HG03378 (cell line): ENCODE results near the gene PDGFRB.
A peak's percentile ranks its signal among the peaks of the same experiment; 100 is the strongest.
"Not testable (repeated sequence)": the region's sequence is repeated elsewhere in the genome, so short reads cannot be mapped to it uniquely, and the experiment has no call there.

Source experiments
- ATAC-seq: cut with Tn5 transposase; IDR thresholded peaks from one replicate; pipeline ENCODE4 v1.9.1; 2021; ENCODE audit warnings: mild to moderate bottlenecking, moderate library complexity; ENCODE audit not compliant: unreplicated experiment

The PDGFRB gene

DNA sequence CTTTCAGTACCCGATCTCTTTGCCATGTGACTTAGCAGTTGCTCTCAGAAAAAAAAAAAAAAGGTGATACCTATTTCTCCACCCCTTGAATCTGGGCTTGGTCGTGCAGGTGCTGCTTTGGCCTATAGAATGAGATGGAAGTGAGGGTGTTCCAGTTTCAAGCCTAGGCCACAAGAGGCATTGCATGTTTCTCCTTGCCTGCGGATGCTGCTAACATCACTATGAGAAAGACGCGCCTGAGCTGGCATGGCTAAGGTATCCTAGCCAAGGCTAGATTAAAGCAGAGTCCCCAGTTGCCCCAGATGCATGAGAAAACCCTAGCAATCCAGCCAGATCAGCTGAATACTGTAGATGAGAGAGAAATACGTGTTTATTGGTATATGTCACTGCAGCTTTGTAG is 54.6 kb downstream of the PDGFRB start:
- ATAC-seq = no peak

DNA sequence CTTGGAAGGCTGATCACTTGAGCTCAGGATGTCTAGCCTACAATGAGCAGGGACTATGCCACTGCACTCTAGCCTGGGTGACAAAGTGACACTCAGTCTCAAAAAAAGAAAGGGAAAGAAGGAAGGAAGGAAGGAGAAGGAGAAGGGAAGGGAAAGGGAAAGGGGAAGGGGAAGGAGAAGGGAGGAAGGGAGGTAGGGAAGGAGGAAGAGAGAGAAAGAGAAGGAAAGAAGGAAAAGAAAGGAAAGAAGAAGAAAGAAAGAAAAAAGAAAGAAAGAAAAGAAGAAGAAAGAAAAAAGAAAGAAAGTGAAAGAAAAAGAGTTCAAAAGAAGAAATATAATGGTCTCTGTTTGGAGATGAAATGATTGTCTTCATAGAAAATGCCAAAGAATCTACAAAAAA is 58.5 kb downstream of the PDGFRB start:
- no peak for ATAC-seq

DNA sequence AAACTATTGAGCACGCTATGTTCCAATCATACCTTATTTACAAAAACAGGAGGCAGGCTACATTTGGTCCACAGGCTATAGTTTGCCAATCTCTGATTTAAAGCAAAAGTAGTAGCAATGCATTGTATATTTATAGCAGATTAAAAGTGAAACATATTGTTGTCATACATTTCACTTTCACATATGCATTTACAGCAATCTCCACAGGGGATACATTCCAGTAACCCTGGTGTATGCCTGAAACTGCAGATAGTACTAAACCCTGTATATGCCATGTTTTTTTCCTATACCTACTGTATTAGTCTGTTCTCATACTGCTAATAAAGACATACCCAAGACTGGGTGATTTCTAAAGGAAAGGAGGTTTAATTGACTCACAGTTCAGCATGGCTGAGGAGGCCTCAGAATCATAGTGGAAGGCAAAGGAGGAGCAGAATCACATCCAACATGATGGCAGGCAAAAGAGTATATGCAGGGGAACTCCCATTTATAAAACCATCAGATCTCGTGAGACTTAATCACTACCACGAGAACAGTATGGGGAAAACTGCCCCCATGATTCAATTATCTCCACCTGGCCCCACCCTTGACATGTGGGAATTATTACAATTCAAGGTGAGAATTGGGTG is 63.4 kb downstream of the PDGFRB start:
- ATAC-seq = peak; percentile 68

DNA sequence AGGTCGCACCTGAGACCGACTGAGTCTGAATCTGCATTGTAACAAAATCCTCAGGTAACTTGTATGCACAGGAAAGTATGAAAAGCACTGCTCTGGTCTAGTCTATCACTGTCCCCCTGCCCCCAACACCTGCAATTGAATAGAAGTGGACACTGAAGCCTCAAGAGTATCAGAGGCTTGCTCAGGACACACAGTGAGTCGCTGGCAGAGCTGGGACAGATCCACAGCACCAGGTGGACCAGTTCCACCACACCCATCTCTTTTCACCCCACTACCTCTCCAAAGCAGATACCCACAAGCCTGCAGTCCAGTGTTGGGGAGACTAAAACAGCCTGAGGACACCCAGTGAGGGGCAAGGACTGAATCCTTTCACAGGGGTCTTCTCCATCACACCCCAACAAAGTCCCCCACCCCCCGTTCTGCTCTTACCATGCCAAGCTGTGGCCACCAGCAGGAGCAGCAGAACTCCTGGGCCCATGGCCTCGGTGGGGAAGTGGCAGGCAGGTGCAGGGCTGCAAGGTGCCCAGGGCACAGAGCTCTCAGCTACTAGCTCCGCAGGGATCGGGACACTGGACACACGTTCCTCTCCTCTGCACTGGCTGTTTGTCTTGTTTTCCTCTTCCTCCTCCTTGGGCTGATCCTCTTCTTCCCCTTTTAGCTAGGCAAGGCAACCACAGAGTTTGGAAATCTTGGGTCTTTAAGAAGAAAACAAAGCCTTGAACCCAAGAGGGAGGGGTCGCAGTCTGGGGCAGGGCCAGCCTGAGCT is 69.5 kb downstream of the PDGFRB start, which contains the start of gene CSF1R:
Gene CSF1R, minus strand, starts transcription at position 605 of the 766 bp plus-strand sequence. Its CDS starts 127 bp downstream, at position 478.
- no peak for ATAC-seq

DNA sequence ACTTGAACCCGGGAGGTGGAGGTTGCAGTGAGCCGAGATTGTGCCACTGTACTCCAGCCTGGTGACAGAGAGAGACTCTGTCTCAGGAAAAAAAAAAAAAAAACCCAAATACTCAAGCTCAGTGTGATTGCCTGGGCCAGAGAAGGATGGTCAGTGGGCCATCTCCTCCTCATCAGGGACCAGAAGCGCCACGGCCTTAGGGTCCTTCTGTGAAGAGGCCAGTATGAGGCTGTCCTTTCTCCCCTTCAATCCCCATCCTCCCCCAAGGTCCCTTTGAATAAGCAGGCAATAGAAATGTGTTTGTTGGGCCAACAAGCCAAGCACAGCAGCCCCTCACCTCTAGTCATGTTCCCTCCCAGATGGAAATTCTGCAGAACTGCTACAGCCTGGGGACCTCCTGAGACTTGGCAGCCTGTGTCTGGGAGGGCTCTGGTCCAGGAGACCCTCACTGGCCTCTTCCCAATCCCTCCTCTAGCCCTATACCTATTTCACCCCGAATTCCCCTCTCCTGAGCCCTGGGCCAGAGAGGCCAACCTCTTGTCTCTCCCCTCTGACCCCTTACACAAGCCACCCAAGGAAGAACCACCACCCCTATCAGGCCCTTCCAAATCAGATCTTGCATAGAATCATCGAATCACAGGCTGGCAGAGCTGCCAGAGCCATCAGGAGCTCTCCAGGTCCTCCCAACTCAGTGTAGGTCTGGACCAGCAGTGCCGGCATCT is 70.3 kb downstream of the PDGFRB start:
- no peak for ATAC-seq

DNA sequence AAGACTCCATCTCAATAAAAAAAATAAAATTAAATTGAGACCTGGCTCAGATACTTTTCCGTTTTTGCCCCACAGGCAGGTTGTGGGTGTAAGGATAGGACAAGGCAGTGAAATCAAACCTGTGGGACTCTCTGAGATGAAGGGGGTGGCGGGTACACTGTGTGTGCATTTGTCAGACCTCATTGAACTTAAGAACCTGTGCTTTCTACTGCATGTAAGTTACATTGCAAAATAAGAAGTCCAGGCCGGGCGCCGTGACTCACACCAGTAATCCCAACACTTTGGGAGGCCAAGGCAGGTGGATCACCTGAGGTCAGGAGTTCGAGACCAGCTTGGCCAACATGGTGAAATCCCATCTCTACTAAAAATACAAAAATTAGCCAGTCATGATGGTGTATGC is 70.9 kb downstream of the PDGFRB start:
- not testable (repeated sequence) for ATAC-seq

DNA sequence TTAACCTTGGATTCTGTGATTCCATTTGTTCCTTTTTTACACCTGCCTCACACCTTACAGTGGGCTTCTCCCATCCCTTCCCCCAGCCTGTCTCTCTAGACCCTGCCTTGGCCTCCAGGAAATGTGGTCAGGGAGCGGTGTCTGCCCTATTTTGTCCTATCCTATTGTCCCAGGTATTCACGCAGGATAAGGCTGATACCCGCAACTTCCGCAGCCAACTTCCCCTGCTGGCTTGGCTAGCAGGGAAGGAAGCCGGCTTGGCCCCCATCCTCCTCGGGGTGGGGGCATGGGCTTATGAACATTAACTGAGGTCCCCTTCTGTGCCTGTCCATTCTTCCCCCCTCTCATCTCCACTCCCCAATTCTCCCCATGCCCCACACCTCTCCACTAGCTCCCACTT is 72.8 kb downstream of the PDGFRB start:
- no peak for ATAC-seq

DNA sequence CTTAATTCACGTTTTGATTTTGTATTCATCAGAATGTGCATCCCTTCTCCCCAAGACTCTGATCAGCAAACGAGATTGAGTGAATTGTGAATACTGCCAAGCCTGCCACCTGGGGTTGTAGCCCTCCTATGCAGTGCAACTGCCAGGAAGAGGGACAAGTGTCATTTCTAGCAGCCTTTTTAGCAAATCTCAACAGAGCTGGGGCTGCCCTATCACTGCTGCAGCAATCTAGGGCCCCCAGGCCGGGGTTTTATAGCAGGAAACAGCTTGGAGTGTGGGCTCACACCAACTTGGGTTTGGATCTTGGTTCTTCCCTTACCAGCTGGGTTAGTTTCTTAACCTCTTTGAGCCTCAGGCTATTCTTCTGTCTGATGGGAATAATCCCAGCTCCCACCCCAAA is 73.3 kb downstream of the PDGFRB start:
- peak; percentile 16 for ATAC-seq

DNA sequence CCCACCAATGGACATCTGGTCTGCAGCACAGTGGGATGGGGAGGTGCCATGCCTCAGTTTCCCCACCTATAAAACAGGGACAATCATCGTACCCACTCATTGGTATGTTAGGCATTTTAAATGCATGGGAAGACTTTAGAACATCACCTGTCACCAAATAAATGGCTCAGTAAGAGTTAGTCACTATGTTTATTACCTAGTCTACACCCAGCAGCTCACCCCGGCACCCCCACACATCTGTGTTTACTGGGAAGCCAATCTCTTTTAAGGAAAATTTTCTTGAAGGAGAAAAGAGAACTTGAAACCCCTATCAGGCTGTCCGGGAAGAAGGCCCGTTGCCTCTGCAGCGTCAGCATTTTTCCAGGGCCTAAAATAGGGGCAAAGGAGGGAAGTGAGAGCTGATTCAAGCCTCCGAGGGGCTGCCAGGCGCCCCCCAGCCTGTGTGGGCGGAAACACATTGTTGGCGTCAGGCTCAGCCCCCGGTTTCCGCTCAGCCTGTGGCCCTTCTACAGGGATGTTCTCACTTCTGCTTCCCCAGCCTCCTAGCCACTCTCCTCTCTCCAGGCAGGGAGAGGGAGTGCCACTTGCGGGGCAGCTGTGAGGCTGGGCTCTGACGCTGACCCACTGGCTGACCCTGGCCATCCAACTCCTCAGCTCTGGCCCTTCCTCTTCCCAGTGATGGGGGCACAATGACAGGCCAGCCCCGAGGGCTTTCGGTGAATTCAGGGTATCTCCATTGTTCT is 73.9 kb downstream of the PDGFRB start:
- ATAC-seq = peak; percentile 94

DNA sequence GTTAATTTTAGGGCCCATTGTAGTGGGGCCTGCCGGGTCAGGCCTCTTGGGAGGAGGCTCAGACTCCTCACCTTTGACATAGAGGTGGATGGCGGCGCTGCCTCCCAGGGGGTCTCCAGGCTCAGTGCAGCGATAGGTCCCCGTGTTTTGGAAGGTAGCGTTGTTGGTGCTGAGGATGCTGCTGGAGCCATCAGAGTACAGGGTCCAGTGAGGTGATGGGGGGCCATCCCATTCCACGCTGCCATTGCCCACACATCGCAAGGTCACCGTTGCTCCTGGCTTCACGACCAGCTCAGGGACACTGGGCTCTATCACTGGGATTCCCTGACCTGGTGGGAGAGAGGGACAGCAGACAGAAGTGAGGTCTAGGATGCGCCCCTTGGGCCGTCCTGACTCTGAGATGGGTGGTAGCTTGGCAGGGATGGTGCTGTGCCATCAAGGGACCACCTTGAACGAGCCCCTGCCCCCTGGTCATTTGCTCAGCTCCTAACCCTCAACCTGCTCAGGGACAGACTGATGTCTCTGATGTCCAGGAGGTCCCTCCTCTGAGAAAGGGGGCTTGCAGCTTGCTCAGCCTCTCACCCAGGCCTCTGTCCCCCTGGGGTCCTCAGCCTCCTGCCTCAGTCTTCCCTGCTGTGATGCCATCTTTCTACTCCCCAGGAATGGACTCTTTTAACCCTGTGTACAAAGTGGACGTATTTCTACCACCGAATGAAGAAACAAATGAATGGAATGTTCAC is 74.8 kb downstream of the PDGFRB start:
- no peak for ATAC-seq

DNA sequence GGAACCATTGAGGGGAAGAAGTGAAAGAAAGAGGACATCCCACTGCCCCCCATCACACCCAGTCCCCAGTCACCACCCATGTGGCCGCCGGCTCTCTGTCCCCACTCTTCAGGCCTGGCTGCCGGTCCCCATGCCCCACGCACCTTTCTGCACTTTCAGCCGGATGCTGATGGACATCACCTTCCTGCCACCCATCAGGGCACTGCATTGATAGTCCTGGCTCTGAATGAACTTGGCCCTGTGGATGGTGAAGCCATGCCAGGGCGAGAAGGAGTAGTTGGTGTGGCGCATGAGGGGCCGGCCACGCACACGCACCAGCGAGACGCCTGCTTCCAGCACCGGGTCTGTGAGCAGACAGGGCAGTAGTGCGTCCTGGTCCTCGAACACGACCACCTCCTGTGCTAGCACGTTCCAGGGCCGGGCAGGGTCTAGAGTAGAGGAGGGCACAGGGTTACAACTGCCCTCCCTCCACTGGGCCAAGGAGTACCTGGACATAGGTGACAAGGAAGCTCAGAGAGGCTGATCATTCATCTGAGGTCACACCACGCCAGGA is 75.7 kb downstream of the PDGFRB start:
- ATAC-seq = no peak

DNA sequence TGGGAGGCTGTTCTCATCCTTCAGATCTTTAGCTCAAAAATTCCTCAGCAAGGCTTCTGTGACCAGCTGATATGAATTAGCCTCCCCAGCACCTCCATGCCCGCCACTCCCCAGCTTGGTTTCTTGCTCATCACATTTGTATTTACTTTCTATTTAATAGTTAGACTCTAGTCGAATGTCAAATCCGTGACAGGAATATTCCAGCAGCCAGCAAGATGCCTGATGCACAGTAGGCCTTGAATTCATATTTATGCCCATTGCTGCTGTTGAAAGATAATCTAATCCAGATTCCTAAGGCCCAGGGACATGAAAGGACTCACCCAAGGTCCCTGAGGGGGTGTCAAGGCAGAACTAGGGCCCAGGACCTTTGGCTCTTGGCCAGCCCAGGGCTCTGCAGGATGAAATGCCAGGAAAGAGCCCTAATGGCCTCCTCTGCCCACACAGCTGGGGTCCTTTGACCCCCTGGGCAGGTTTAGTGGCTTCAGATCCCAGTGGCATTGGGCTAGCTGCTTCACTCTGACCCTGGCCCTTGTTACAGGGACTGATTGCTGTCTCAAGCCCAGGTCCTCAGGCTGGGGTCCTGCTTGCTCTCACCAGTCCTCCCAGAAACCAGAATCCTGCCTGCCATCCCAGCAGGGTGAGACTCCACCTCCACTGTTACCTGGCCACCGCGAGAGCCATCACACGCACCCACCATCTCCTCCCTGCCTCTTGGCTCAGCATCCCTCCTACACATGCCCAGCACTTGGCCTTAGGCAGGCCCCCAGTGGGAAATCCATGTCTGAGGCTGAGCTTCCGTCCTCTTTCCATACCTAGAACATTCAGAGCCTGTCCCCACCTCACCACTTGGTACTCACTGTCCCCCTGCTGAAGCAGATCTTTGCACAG is 76.6 kb downstream of the PDGFRB start:
- no peak for ATAC-seq

DNA sequence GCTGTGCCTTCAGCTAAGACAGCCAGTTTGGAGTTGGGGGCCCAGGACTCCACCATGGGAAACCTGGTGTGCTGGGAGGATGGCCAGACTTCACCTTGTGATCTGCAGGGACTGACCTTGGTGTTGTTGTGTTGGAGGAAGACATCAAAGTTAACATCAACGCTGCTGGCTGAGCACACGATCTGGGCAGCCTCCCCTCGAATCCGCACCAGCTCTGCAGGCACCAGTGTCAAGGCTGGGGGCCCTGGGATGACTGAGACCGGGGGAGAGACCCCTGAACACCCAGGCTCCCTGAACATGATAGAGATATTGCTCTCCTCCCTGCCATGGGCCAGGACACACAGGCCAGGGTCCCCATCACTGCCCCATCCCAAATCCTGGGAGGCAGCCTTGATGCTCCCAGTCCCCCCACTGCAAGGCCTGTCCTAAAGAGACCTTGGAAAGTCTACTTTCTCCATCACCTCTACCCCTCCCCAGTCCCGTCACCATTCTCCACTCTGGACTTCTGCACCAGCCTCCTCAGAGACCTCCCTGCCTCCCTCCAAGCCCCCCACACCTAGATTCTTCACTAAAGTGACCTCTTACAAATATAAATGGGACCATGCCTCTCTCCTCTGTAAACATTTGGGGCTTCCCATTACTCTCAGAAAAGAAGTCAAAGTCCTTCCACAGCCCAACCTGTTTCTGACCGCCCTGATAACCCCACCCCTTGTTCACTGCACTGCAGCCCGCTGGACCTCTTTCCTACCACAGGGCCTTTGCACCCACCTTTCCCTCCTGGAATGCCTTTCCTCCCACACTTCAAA is 77.4 kb downstream of the PDGFRB start:
- ATAC-seq = no peak

DNA sequence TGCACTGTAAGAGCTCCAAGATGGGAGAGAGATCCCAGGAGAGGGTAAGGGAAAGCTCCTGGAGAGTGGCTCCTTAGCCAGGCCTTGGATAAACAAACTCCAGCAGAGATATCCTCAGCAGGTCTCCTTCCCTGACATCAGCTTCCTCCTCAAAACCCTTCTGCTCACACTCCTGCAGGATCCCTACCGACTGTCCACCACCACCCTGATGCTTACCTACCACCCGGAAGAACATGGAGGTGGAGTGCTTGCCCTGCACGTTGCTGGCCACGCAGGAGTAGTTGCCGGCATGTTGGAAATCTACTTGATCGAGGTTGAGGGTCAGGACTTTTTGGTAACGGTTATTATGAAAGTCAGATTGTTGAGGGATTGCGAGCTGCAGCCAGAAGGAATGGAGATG is 78.6 kb downstream of the PDGFRB start:
- ATAC-seq = no peak

DNA sequence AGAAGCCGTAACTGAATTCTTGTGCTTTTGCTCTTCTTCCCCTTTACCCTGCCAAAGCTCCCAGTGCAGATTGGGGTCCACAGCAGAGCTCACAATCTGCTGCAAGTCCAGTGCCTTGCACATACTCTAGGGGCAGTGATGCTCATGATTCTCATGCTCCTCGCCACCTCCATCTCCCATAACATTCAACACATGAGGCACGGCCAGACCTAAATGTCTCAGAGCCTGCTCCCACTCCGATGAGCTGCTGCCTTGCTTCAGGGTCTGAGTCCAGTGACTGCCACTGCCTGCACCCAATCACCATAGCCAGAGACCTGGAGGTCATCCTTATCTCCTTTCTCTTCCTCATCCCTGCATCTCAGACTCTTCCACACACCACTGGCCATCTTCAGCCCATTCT is 79.8 kb downstream of the PDGFRB start:
- ATAC-seq = no peak

DNA sequence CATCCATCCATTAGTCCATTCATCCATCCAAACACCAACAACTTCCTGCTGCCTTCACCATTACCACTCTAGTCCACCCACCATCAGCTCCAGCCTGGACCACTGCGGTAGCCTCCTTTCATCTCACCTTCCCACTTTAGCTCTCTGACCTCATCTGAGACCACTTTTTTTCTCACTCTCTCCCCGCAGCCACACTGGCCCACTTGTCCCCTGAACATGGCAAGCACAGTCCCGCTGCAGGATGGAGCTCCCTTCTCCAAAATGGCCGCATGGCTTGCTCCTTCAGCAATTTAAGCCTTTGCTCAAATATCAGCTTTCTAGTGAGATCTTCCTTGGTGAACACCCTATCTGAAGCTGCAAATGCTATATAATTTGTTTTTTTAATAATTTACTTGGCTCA is 80.4 kb downstream of the PDGFRB start:
- ATAC-seq = no peak

DNA sequence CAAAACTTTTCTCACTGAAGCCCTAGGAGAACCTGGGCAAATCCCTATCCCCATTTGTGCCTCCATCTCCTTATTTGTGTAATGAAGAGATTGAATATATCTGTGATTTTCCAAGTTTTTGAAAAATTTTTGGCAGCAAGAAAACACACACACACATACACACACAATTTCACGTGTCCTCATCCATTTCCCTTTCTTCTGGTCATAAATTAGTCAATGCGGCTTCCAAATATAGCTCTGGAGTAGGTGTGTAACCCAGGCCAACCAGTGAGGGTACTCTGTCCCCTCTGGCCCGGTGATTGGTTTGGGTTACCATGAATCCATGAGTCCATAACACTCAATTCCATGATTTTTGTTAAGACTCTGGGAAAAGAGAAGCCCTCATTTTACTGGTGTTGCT is 82.0 kb downstream of the PDGFRB start:
- no peak for ATAC-seq

DNA sequence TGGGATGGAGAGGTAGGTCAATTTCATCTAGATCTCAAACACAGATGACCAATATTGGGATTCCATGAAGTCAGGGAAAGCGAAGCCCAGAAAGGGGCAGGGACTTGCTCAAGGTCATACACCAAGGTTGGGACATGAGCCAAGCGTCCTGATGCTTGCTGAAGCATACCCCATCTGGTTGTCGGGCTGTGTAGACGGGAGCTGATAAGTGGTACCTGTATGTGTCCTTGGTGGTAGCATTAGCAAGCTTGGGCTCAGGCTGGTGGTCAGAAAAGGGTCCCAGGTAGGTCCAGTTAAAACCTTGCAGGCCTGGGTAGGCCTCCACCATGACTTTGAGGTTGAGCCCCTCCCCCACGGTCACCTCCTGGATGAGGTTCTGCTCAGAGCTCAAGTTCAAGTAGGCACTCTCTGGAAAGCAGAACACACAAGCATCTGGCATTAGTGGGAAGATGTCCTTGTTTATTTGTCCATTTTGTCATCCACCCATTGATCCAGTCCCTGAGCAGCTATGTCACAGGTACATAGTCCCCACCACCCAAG is 82.5 kb downstream of the PDGFRB start:
- ATAC-seq = no peak
